Osteoblast (primary cell): ENCODE data around the gene MBD5. TPM values are rescaled to one million over a fixed set of nuclear protein-coding genes. Genes with fewer than 3 reads are reported as not detected.

Experiments
- DNase-seq: peaks from one replicate; pipeline ENCODE4 v3.0.0; 2011; ENCODE audit warnings: low spot score, mixed read lengths; ENCODE audit not compliant: insufficient read length; ENCODE audit errors: missing footprints
- H2AFZ ChIP-seq: 2 replicates; pipeline ENCODE4 v1.6.0; 2011; ENCODE audit warnings: mild to moderate bottlenecking, low read length
- H3K27ac ChIP-seq: 2 replicates; pipeline ENCODE4 v1.5.1; 2011; ENCODE audit warnings: mild to moderate bottlenecking, low read depth, low read length, moderate library complexity
- H3K27me3 ChIP-seq: 2 replicates; pipeline ENCODE4 v1.6.0; 2012; ENCODE audit warnings: mild to moderate bottlenecking, control low read depth, inconsistent platforms, low read length, moderate library complexity; ENCODE audit not compliant: insufficient read depth
- H3K36me3 ChIP-seq: 2 replicates; pipeline ENCODE4 v1.5.1; 2011; ENCODE audit warnings: mild to moderate bottlenecking, low read length, control low read depth, moderate library complexity; ENCODE audit not compliant: insufficient read depth
- H3K4me1 ChIP-seq: 2 replicates; pipeline ENCODE4 v1.5.1; 2011; ENCODE audit warnings: mild to moderate bottlenecking, low read length, control low read depth, moderate library complexity; ENCODE audit not compliant: insufficient read depth
- H3K4me2 ChIP-seq: 2 replicates; pipeline ENCODE4 v1.6.0; 2011; ENCODE audit warnings: mild to moderate bottlenecking, low read length; ENCODE audit not compliant: insufficient read depth
- H3K4me3 ChIP-seq: fragments of 200-600 bp; sonication (generic); 3 replicates; pipeline ENCODE4 v1.5.1; 2012; ENCODE audit warnings: mild to moderate bottlenecking, low read length, inconsistent platforms; ENCODE audit not compliant: insufficient read depth
- H3K79me2 ChIP-seq: 2 replicates; pipeline ENCODE4 v1.6.0; 2012; ENCODE audit warnings: mild to moderate bottlenecking, low read length, control low read depth, inconsistent platforms; ENCODE audit not compliant: insufficient read depth
- H3K9me3 ChIP-seq: 2 replicates; pipeline ENCODE4 v1.5.1; 2011; ENCODE audit warnings: low read depth, low read length, control low read depth
- H4K20me1 ChIP-seq: 2 replicates; pipeline ENCODE4 v1.6.0; 2012; ENCODE audit warnings: mild to moderate bottlenecking, low read length, control low read depth; ENCODE audit not compliant: insufficient read depth
- CTCF ChIP-seq: IDR thresholded peaks from 2 replicates; pipeline ENCODE4 v1.5.1; 2011; ENCODE audit warnings: mild to moderate bottlenecking, low read depth, low read length, moderate library complexity; ENCODE audit errors: extremely low read depth
- total RNA-seq: library from RNA; depleted of rRNA; stranded (reverse); fragments of >200 nt; gene quantifications from 2 replicates; pipeline ENCODE4 v1.2.3, GENCODE V29; 2012

Gene MBD5
- total RNA-seq, 1 donor: 22.4 TPM

GRCh38 chr2:148475626-148476025 lies 454.7 kb downstream of the MBD5 start:
- Histone ChIP-seq H3K4me2 (no peak overlapping the region), H3K79me2 (no peaks in the 10 kb centered on the region), H2AFZ (no peak overlapping the region), H3K36me3 (no peaks in the 10 kb centered on the region), H3K9me3 (no peaks in the 10 kb centered on the region), H3K27ac (no peak overlapping the region), H4K20me1 (no peaks in the 10 kb centered on the region), H3K4me3 (no peak overlapping the region), H3K27me3 (no peaks in the 10 kb centered on the region), H3K4me1 (no peaks in the 10 kb centered on the region)
- TF ChIP-seq CTCF: no peak
- DNase-seq: no peak

DNA sequence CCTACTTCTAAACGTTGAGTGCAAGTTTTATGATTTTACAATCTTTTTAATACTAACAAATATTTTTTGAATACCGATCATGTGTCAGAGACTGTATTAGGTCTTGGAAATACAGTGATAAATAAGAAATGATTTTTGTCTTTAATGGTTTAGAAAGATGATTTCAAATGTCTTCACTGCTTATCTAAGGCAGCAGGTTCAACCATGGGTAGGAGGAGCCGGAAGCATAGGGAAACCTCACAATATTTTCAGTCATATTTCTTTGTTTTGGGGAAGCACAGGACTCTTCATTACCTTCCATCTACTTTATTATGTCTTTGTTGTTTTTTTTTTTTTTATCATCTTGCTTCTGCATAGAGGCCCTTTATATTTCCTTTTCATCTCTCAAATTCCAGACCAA lies 458.5 kb downstream of the MBD5 start:
- H3K36me3 ChIP-seq: no peaks in the 10 kb centered on the region
- H3K27me3 ChIP-seq: no peaks in the 10 kb centered on the region
- no peak overlapping the region for H3K4me2 ChIP-seq
- no peak for DNase-seq
- H3K9me3 ChIP-seq: no peaks in the 10 kb centered on the region
- H3K4me3 ChIP-seq: no peak overlapping the region
- H3K4me1 ChIP-seq: no peaks in the 10 kb centered on the region
- H4K20me1 ChIP-seq: no peaks in the 10 kb centered on the region
- H3K27ac ChIP-seq: no peak overlapping the region
- no peak overlapping the region for H2AFZ ChIP-seq
- no peaks in the 10 kb centered on the region for H3K79me2 ChIP-seq
- TF ChIP-seq CTCF: no peak

- Histone ChIP-seq H3K9me3 (no peaks in the 10 kb centered on the region), H4K20me1 (no peaks in the 10 kb centered on the region), H3K79me2 (no peaks in the 10 kb centered on the region), H3K4me1 (no peaks in the 10 kb centered on the region), H3K4me3 (no peak overlapping the region), H2AFZ (no peak overlapping the region), H3K27me3 (no peaks in the 10 kb centered on the region), H3K27ac (no peak overlapping the region), H3K4me2 (no peak overlapping the region), H3K36me3 (no peaks in the 10 kb centered on the region)
- TF ChIP-seq CTCF: no peak
- DNase-seq: no peak
Measured at GRCh38 chr2:148483665-148484064, 462.8 kb downstream of the MBD5 start.

DNA sequence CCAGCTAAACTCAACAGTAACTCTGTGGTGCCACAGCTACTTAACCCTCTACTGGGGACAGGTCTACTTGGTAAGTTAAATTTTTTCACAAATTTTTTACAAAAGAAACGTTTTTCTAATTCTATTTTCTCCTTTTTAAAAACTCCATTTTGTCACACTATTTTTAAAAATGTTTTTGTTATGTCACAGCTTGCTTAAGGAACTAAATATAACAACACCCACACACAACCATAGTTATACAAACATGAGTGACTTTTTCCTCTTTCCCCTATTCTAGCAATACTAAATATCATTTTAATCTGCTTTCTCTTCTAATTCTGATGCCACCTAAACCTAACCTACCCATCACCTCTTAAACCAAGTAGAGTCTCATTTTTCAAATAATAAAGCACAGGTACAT lies 463.2 kb downstream of the MBD5 start:
- Histone ChIP-seq H2AFZ (no peak overlapping the region), H3K36me3 (no peaks in the 10 kb centered on the region), H3K4me3 (no peak overlapping the region), H3K27me3 (no peaks in the 10 kb centered on the region), H3K9me3 (no peaks in the 10 kb centered on the region), H3K79me2 (no peaks in the 10 kb centered on the region), H3K4me2 (no peak overlapping the region), H4K20me1 (no peaks in the 10 kb centered on the region), H3K27ac (no peak overlapping the region), H3K4me1 (no peaks in the 10 kb centered on the region)
- no peak for TF ChIP-seq CTCF
- no peak for DNase-seq
